Ovary (tissue), 9 donors: ENCODE results near the gene DPYSL3. TPM values are rescaled to one million over a fixed set of nuclear protein-coding genes. Genes with fewer than 3 reads are reported as not detected.

Experiments
- DNase-seq, 5 donors: peaks; one replicate each; pipeline ENCODE4 v3.0.0-alpha.2; 2019 to 2020
- H3K27ac ChIP-seq, 2 donors: fragments of 200-600 bp; one replicate each; pipeline versions ENCODE4 v1.5.1 to v1.8.0; 2019 to 2022
- H3K27me3 ChIP-seq: fragments of 200-600 bp; one replicate; pipeline ENCODE4 v1.8.0; 2022
- H3K36me3 ChIP-seq: fragments of 200-600 bp; sonication (generic); one replicate; pipeline ENCODE4 v1.5.1; 2019
- H3K4me1 ChIP-seq: one replicate; pipeline ENCODE4 v1.8.1; 2013; ENCODE audit warnings: mild to moderate bottlenecking, moderate library complexity; ENCODE audit not compliant: insufficient read depth
- H3K4me3 ChIP-seq: fragments of 200-600 bp; sonication (generic); one replicate; pipeline ENCODE4 v1.5.1; 2017
- H3K9me3 ChIP-seq, 2 donors: fragments of 200-600 bp in 1 of 2; sonication (generic) in 1 of 2; one replicate each; pipeline versions ENCODE4 v1.5.1 to v1.8.1; 2013 to 2019; ENCODE audit warnings: mild to moderate bottlenecking in 1 of 2, moderate library complexity in 1 of 2
- CTCF ChIP-seq, 3 donors: fragments of 450-650 bp in 2 of 3; fragments of 200-600 bp in 1 of 3; IDR thresholded peaks; one replicate each; pipeline versions ENCODE4 v1.5.1 to v1.8.0; 2016 to 2022; ENCODE audit warnings: antibody characterized with exemption in 3 of 3, mild to moderate bottlenecking in 1 of 3
- EP300 ChIP-seq: sonication (generic); formaldehyde crosslinking; IDR thresholded peaks from one replicate; pipeline ENCODE4 v1.6.1; 2017; ENCODE audit warnings: antibody characterized with exemption
- POLR2A ChIP-seq: fragments of 450-650 bp; IDR thresholded peaks from one replicate; pipeline ENCODE4 v1.6.1; 2017; ENCODE audit warnings: antibody characterized with exemption, mild to moderate bottlenecking, moderate library complexity
- WGBS, 3 donors: extraction: QIAGEN DNeasy Blood & Tissue Kit in 1 of 3; methylation state at CpG; one replicate each; pipeline versions ENCODE4 v1.1.5 to v1.1.7; 2013 to 2017; 5-methylcytosine and 5-hydroxymethylcytosine counted together
- intact Hi-C, 4 donors: fragments of 100-400 bp; cut with DNase I; formaldehyde crosslinking; loops; one replicate each; pipeline versions ENCODE4 v1.11.0 to v1.15.1; 2022 to 2023
- polyA plus RNA-seq, 2 donors: library from polyadenylated mRNA; stranded (reverse); fragments of 200-250 nt in 1 of 2; fragments of 350-450 nt in 1 of 2; fragmentation: Illumina TruSeq in 1 of 2; extraction: RNeasy Lipid Tissue Mini Kit (QIAGEN cat#74804) in 1 of 2; gene quantifications; one replicate each; pipeline ENCODE4 v1.2.3, GENCODE V29; 2013 to 2014
- total RNA-seq, 7 donors: library from RNA; depleted of rRNA in 2 of 7; stranded (reverse); fragments of >200 nt in 2 of 7; fragmentation: NEBNext Ultra II Directional in 3 of 7; extraction: Animal tissue kit (Norgen Biotek cat#: 25700) in 3 of 7; gene quantifications; one replicate each; pipeline versions ENCODE4 v1.1.0 to v1.2.4, GENCODE V29; 2016 to 2023
- donor health status: DM: no; HTN: no; CAD: no; lungs with moderate emphysema.
- donor health status: DM: no; HTN: no; CAD: no.
- donor health status: Bipolar disorder and iron deficiency.
- donor health status: DM: yes; HTN: yes; CAD: no.
- donor health status: DM: no; HTN: no; CAD: no.
- donor health status: DM: yes; HTN: yes; CAD: no.

DPYSL3 gene
- total and polyA plus RNA-seq, 9 donors, result 77.9 to 606 (median 158) TPM

GRCh38 chr5:147427521-147428401 lies 82.1 kb downstream of the DPYSL3 start:
- no peaks in the 10 kb centered on the region for H3K9me3 ChIP-seq
- 3 to 7% (median 7%) methylated on average over 1 of the region's 1 CpG for WGBS, 3 donors
- no peak for DNase-seq
- H3K36me3 ChIP-seq, result no peaks in the 10 kb centered on the region
- no peak overlapping the region for H3K27ac ChIP-seq
- peaks cover 27% of the 10 kb centered on the region for H3K4me1 ChIP-seq
- no peak overlapping the region for H3K4me3 ChIP-seq
- intact Hi-C loops, result no loop called here
- TF ChIP-seq EP300 (no peak), CTCF (IDR thresholded peaks at IDR 0.05) (no peak), POLR2A (no peak)
- H3K27me3 ChIP-seq, result no peaks in the 10 kb centered on the region

GRCh38 chr5:147426640-147427327 lies 83.1 kb downstream of the DPYSL3 start:
- Histone ChIP-seq H3K4me1 (peaks cover 20% of the 10 kb centered on the region), H3K36me3 (no peaks in the 10 kb centered on the region), H3K4me3 (no peak overlapping the region), H3K9me3 (no peaks in the 10 kb centered on the region), H3K27ac (no peak overlapping the region), H3K27me3 (no peaks in the 10 kb centered on the region)
- DNase-seq, result no peak
- WGBS, 3 donors, result 63 to 73% (median 67%) methylated on average over 3 of the region's 3 CpGs
- TF ChIP-seq EP300 (no peak), POLR2A (no peak), CTCF (IDR thresholded peaks at IDR 0.05) (no peak)
- intact Hi-C loops, result no loop called here

- DNase-seq, result no peak
- 18 to 38% (median 31%) methylated on average over 2 of the region's 2 CpGs for WGBS, 3 donors
- Histone ChIP-seq H3K36me3 (no peaks in the 10 kb centered on the region), H3K4me1 (peaks cover 22% of the 10 kb centered on the region), H3K9me3 (no peaks in the 10 kb centered on the region), H3K27me3 (no peaks in the 10 kb centered on the region), H3K4me3 (no peak overlapping the region), H3K27ac (peak overlapping the region in 1 of 2 donors; percentile 50)
- intact Hi-C loops, result no loop called here
- no peak for TF ChIP-seq POLR2A
These were observed 91.3 kb downstream of the DPYSL3 start for GRCh38 chr5:147418613-147419012.

- Histone ChIP-seq H3K4me3 (no peak overlapping the region), H3K27ac (peak overlapping the region in 1 of 2 donors; percentile 50), H3K9me3 (no peaks in the 10 kb centered on the region), H3K36me3 (no peaks in the 10 kb centered on the region), H3K4me1 (peaks cover 23% of the 10 kb centered on the region), H3K27me3 (no peaks in the 10 kb centered on the region)
- intact Hi-C loops, result no loop called here
- peak in 3 of 5 donors; percentile 51 to 56 (median 51) for DNase-seq
- 6 to 16% (median 8%) methylated on average over 5 of the region's 5 CpGs for WGBS, 3 donors
- TF ChIP-seq CTCF (IDR thresholded peaks at IDR 0.05) (no peak), EP300 (peak; percentile 88), POLR2A (no peak)
These were observed 92.6 kb downstream of the DPYSL3 start for GRCh38 chr5:147417135-147417813.
